SK-N-SH (cell line): Measurements from ENCODE around the gene STS. TPM values are rescaled to one million over a fixed set of nuclear protein-coding genes. Genes with fewer than 3 reads are reported as not detected.
A peak's percentile ranks its signal among the peaks of the same experiment; 100 is the strongest.

Experiments used
- CTCF ChIA-PET: fragments of 300-600, 350-600 bp; formaldehyde crosslinking; extraction: SDS; loops from one replicate; lab custom pipeline; 2021; lab: Yijun Ruan, JAX
- POLR2A ChIA-PET: fragments of 350-600 bp; sonication (Branson Sonifier 250); formaldehyde crosslinking; extraction: SDS; loops from one replicate; lab custom pipeline; 2020; ENCODE audit warnings: antibody characterized with exemption, inconsistent platforms; lab: Yijun Ruan, JAX
- DNase-seq: peaks from one replicate; pipeline ENCODE4 v3.0.0; 2012
- H2AFZ ChIP-seq: fragments of 200-600 bp; sonication (generic); 2 replicates; pipeline ENCODE4 v1.8.1; 2016; ENCODE audit warnings: antibody characterized with exemption, mild to moderate bottlenecking, low read depth
- H3F3A ChIP-seq: fragments of 200-600 bp; sonication (generic); replicated peaks from 2 replicates; pipeline ENCODE3; 2016; ENCODE audit warnings: antibody characterized with exemption, mild to moderate bottlenecking; ENCODE audit not compliant: insufficient read depth
- H3K27ac ChIP-seq, 2 experiments: fragments of 200-500 bp in 1 of 2; fragments of 200-600 bp in 1 of 2; sonication (Bioruptor generic) in 1 of 2; sonication (generic), shearing (Covaris generic) in 1 of 2; 2 replicates each; pipeline versions ENCODE4 v1.5.1 to v1.6.1; 2014 to 2016; ENCODE audit warnings: low read depth in 2 of 2, inconsistent platforms in 1 of 2, low read length in 1 of 2, mild to moderate bottlenecking in 1 of 2, mixed read lengths in 1 of 2
- H3K27me3 ChIP-seq: fragments of 200-600 bp; sonication (generic), shearing (Covaris generic); 2 replicates; pipeline ENCODE4 v1.6.1; 2016; ENCODE audit warnings: mixed run types; ENCODE audit not compliant: insufficient read depth
- H3K36me3 ChIP-seq, 2 experiments: fragments of 200-500 bp in 1 of 2; fragments of 200-600 bp in 1 of 2; sonication (Bioruptor generic) in 1 of 2; sonication (generic) in 1 of 2; replicated peaks in 1 of 2; 2 replicates each; pipeline versions ENCODE3 to v1.5.1; 2014 to 2016; ENCODE audit warnings: low read length in 1 of 2, mild to moderate bottlenecking in 1 of 2; ENCODE audit not compliant: insufficient read depth in 2 of 2, control insufficient read depth in 1 of 2
- H3K4me1 ChIP-seq, 2 experiments: fragments of 200-500 bp in 1 of 2; fragments of 200-600 bp in 1 of 2; sonication (Bioruptor generic) in 1 of 2; sonication (generic), shearing (Covaris generic) in 1 of 2; 2 replicates each; pipeline versions ENCODE4 v1.5.1 to v1.6.1; 2014 to 2016; ENCODE audit warnings: low read depth in 1 of 2, low read length in 1 of 2, mixed run types in 1 of 2; ENCODE audit not compliant: insufficient read depth in 2 of 2, control insufficient read depth in 1 of 2
- H3K4me2 ChIP-seq: fragments of 200-600 bp; sonication (generic), shearing (Covaris generic); 2 replicates; pipeline ENCODE4 v1.6.1; 2017; ENCODE audit warnings: mixed run types
- H3K4me3 ChIP-seq, 2 experiments: fragments of 200-500 bp in 1 of 2; fragments of 200-600 bp in 1 of 2; sonication (Bioruptor generic) in 1 of 2; sonication (generic), shearing (Covaris generic) in 1 of 2; 2 replicates each; pipeline versions ENCODE4 v1.5.1 to v1.8.1; 2014 to 2016; ENCODE audit warnings: low read depth in 2 of 2, inconsistent platforms in 1 of 2, low read length in 1 of 2, mild to moderate bottlenecking in 1 of 2, mixed read lengths in 1 of 2, moderate library complexity in 1 of 2
- H3K79me2 ChIP-seq: fragments of 200-600 bp; sonication (generic); 2 replicates; pipeline ENCODE4 v1.8.1; 2017; ENCODE audit warnings: mild to moderate bottlenecking; ENCODE audit not compliant: insufficient read depth
- H3K9ac ChIP-seq: fragments of 200-600 bp; sonication (generic); 2 replicates; pipeline ENCODE4 v1.6.1; 2017; ENCODE audit warnings: mixed run types
- H3K9me2 ChIP-seq: fragments of 200-600 bp; sonication (generic); 2 replicates; pipeline ENCODE4 v1.6.1; 2017; ENCODE audit warnings: mixed run types
- H3K9me3 ChIP-seq: fragments of 200-600 bp; sonication (generic); 2 replicates; pipeline ENCODE4 v1.6.1; 2017; ENCODE audit warnings: mixed run types, mild to moderate bottlenecking, moderate library complexity
- H4K20me1 ChIP-seq: fragments of 200-600 bp; sonication (generic); 2 replicates; pipeline ENCODE4 v1.6.1; 2017; ENCODE audit warnings: mild to moderate bottlenecking, mixed run types; ENCODE audit not compliant: insufficient read depth
- CHD2 ChIP-seq: fragments of 150-350 bp; IDR thresholded peaks from 2 replicates; pipeline ENCODE4 v1.6.1; 2018; ENCODE audit warnings: low read length; ENCODE audit not compliant: partially characterized antibody
- FOXM1 ChIP-seq: IDR thresholded peaks from 2 replicates; pipeline ENCODE4 v1.4.0; 2012; ENCODE audit warnings: low read depth, mild to moderate bottlenecking
- GABPA ChIP-seq: IDR thresholded peaks from 2 replicates; pipeline ENCODE4 v1.4.0; 2012; ENCODE audit warnings: low read depth, mild to moderate bottlenecking
- GATA2 ChIP-seq: sonication (generic); formaldehyde crosslinking; IDR thresholded peaks from 2 replicates; pipeline ENCODE4 v1.5.0; 2020; ENCODE audit warnings: mild to moderate bottlenecking, missing genetic modification reagents
- MEF2A ChIP-seq: IDR thresholded peaks from 2 replicates; pipeline ENCODE4 v1.4.0; 2012; ENCODE audit warnings: low read depth, borderline replicate concordance
- MXI1 ChIP-seq: IDR thresholded peaks from 2 replicates; pipeline ENCODE4 v1.6.1; 2012; ENCODE audit warnings: mild to moderate bottlenecking, low read depth, low read length, improper control_type of control experiment
- NFIC ChIP-seq: IDR thresholded peaks from 2 replicates; pipeline ENCODE4 v1.4.0; 2012; ENCODE audit warnings: borderline replicate concordance
- NRF1 ChIP-seq: IDR thresholded peaks from 2 replicates; pipeline ENCODE4 v1.6.1; 2012; ENCODE audit warnings: low read depth, mild to moderate bottlenecking, low read length
- POLR2AphosphoS5 ChIP-seq: IDR thresholded peaks from 2 replicates; pipeline ENCODE4 v1.6.1; 2012; ENCODE audit warnings: low read depth, low read length
- RAD21 ChIP-seq: IDR thresholded peaks from 2 replicates; pipeline ENCODE4 v1.6.1; 2012; ENCODE audit warnings: mild to moderate bottlenecking, low read length
- SIN3A ChIP-seq: IDR thresholded peaks from 2 replicates; pipeline ENCODE4 v1.6.1; 2012; ENCODE audit warnings: low read depth, mild to moderate bottlenecking, low read length, moderate library complexity, borderline replicate concordance
- SMC3 ChIP-seq: IDR thresholded peaks from 2 replicates; pipeline ENCODE4 v1.6.1; 2012; ENCODE audit warnings: low read depth, low read length, improper control_type of control experiment
- TAF1 ChIP-seq: IDR thresholded peaks from 2 replicates; pipeline ENCODE4 v1.6.1; 2012; ENCODE audit warnings: low read depth, mild to moderate bottlenecking, low read length, moderate library complexity, borderline replicate concordance
- TCF12 ChIP-seq: IDR thresholded peaks from 2 replicates; pipeline ENCODE4 v1.4.0; 2012
- USF1 ChIP-seq: IDR thresholded peaks from 2 replicates; pipeline ENCODE4 v1.4.0; 2012; ENCODE audit warnings: low read depth, borderline replicate concordance
- USF2 ChIP-seq: fragments of 150-350 bp; IDR thresholded peaks from 2 replicates; pipeline ENCODE4 v1.6.1; 2017; ENCODE audit warnings: antibody characterized with exemption, low read length, low read depth, borderline replicate concordance
- ZBTB33 ChIP-seq: IDR thresholded peaks from 2 replicates; pipeline ENCODE4 v1.4.0; 2012; ENCODE audit warnings: low read depth, borderline replicate concordance
- WGBS: methylation state at CpG from one replicate; pipeline ENCODE4 v1.1.6; 2017; ENCODE audit warnings: low lambda C conversion rate; 5-methylcytosine and 5-hydroxymethylcytosine counted together
- polyA plus RNA-seq, 3 experiments: library from polyadenylated mRNA; depleted of rRNA; stranded (reverse); fragments of >200 nt; gene quantifications; 2 replicates each; pipeline ENCODE4 v1.2.3, GENCODE V29; 2012
- TF ChIP-seq, protein P1 (sequence below): fragments of 200-600 bp; sonication (generic); IDR thresholded peaks from 2 replicates; pipeline ENCODE4 v1.6.1; 2017; ENCODE audit warnings: antibody characterized with exemption, mild to moderate bottlenecking, moderate library complexity
- TF ChIP-seq, protein P2 (sequence below): IDR thresholded peaks from 2 replicates; pipeline ENCODE4 v1.4.0; 2012; ENCODE audit warnings: low read depth

Gene STS
- polyA plus RNA-seq, 1 of the 3 experiments (the other 2 are of a cell fraction), result 1.1 TPM

- TF ChIP-seq POLR2AphosphoS5, result no peak
These were observed 654 bp upstream of the STS start (continued) for GRCh38 chrX:7146703-7147412.

DNA sequence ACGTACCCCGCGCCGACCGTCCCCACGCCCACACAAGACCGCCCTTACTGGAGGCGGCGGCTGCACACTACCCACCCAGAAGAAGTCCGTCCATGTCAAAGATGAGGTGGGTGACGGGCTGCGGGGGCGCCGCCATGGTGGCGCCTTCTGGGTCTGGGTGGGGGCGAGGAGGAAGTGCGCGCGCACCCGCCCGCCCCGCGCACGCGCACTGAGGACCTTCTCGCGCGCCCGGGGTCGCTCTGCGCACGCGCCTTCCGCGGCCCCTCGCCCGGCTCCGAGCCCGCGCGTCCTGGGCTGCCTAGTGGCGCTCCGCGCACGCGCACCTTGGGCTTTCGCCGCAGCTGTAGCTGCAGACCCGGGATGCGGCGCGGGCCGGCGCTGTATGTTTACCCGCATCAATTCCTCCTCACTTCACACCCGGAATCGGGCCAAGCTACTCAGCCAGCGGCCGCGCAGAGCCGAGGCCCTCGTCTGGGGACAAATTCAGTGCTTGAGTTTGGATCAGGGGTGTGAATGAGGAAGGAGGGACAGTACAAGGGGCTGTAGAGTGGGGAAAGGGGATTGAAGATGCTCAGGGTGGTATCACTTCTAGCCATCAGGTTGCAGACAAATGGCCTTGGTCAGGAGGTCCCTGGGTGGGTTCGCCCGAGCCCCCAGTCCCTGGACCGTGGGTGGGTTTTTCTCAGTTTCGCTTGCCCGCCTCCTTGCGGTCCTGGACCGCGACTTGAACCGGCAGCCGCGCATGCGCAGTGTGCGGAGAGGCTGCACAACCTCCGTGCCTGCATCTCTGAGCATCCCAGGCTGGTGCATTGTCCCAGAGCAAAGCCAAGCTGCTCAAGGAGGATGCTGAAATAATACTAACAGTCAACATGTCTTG, 704 bp downstream of the STS start, which contains the start of gene PUDP:
Gene PUDP (minus strand): TSS at position 176 of the 877 bp plus-strand sequence. CDS start 40 bp downstream, at position 136.
- Histone ChIP-seq H3F3A (no peaks in the 10 kb centered on the region), H3K4me1 (peaks cover 0 to 5% of the 10 kb centered on the region in 2 experiments; a peak in 1 of 4 replicates), H3K9me3 (no peaks in the 10 kb centered on the region), H3K27me3 (no peaks in the 10 kb centered on the region), H3K79me2 (peaks cover 42% of the 10 kb centered on the region), H3K9ac (peak within 1 kb of the TSS; percentile 82), H3K4me3 (peak within 1 kb of the TSS; percentile 58 to 100), H2AFZ (peak within 1 kb of the TSS; percentile 100), H4K20me1 (peaks cover 8% of the 10 kb centered on the region; the same call in 1 of the 2 replicates), H3K36me3 (no peaks in the 10 kb centered on the region), H3K4me2 (peak within 1 kb of the TSS; percentile 99), H3K9me2 (no peaks in the 10 kb centered on the region), H3K27ac (peak within 1 kb of the TSS; percentile 69 to 90)
- ChIA-PET CTCF (interaction anchor here (1.6 kb wide), 1 partner anchor 11 kb away, joined by 3 read pairs; no protein-coding TSS in a partner anchor), POLR2A (no interaction called here)
- WGBS, result under 1% methylated on average over 19 of the region's 76 CpGs
- peak; percentile 99 for DNase-seq
- TF ChIP-seq TCF12 (no peak), NFIC (no peak), SIN3A (no peak), ZBTB33 (no peak), USF1 (no peak), MXI1 (peak; percentile 74), NRF1 (peak; percentile 98), USF2 (no peak), MEF2A (no peak), RAD21 (no peak), TAF1 (no peak), SMC3 (peak; percentile 1; the same call in 1 of the 2 replicates), GABPA (no peak), GATA2 (CRISPR knock-in tag) (no peak), CHD2 (peak; percentile 5), FOXM1 (no peak)
- TF ChIP-seq, protein P1, sequence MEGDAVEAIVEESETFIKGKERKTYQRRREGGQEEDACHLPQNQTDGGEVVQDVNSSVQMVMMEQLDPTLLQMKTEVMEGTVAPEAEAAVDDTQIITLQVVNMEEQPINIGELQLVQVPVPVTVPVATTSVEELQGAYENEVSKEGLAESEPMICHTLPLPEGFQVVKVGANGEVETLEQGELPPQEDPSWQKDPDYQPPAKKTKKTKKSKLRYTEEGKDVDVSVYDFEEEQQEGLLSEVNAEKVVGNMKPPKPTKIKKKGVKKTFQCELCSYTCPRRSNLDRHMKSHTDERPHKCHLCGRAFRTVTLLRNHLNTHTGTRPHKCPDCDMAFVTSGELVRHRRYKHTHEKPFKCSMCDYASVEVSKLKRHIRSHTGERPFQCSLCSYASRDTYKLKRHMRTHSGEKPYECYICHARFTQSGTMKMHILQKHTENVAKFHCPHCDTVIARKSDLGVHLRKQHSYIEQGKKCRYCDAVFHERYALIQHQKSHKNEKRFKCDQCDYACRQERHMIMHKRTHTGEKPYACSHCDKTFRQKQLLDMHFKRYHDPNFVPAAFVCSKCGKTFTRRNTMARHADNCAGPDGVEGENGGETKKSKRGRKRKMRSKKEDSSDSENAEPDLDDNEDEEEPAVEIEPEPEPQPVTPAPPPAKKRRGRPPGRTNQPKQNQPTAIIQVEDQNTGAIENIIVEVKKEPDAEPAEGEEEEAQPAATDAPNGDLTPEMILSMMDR, result peak; percentile 40
- TF ChIP-seq, protein P2, sequence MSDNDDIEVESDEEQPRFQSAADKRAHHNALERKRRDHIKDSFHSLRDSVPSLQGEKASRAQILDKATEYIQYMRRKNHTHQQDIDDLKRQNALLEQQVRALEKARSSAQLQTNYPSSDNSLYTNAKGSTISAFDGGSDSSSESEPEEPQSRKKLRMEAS, result peak; percentile 58
